ENCODE data around the gene TNRC6C.

TNRC6C gene

DNA sequence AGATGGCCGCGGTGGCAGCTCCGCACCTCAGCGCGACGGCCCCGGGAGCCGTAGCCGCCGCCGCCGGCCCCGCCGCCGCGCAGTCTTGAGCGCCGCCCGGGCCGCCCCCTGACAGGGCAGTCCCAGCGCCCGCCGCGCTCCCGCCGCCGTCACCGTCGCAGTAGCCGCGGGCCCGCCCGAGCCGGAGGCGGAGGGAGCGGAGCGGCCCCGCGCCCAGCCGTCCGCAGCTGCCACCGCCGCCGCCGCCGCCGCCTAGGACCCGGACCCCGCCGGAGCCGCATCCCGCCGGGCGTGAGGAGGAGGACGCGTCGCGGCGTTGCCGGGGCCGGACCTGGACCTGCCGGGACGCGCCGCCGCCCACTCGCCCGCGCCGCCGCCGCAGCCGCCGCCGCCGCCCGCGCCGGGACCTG, 218 bp downstream of the TNRC6C start:
- TF ChIP-seq, protein P1, sequence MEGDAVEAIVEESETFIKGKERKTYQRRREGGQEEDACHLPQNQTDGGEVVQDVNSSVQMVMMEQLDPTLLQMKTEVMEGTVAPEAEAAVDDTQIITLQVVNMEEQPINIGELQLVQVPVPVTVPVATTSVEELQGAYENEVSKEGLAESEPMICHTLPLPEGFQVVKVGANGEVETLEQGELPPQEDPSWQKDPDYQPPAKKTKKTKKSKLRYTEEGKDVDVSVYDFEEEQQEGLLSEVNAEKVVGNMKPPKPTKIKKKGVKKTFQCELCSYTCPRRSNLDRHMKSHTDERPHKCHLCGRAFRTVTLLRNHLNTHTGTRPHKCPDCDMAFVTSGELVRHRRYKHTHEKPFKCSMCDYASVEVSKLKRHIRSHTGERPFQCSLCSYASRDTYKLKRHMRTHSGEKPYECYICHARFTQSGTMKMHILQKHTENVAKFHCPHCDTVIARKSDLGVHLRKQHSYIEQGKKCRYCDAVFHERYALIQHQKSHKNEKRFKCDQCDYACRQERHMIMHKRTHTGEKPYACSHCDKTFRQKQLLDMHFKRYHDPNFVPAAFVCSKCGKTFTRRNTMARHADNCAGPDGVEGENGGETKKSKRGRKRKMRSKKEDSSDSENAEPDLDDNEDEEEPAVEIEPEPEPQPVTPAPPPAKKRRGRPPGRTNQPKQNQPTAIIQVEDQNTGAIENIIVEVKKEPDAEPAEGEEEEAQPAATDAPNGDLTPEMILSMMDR (IDR thresholded peaks at IDR 0.05; ENCODE audit: borderline replicate concordance, insufficient read depth, low read depth, low read length): no peak
- no peak overlapping the region for H3K4me3 ChIP-seq (ENCODE audit: low read depth, low read length)

DNA sequence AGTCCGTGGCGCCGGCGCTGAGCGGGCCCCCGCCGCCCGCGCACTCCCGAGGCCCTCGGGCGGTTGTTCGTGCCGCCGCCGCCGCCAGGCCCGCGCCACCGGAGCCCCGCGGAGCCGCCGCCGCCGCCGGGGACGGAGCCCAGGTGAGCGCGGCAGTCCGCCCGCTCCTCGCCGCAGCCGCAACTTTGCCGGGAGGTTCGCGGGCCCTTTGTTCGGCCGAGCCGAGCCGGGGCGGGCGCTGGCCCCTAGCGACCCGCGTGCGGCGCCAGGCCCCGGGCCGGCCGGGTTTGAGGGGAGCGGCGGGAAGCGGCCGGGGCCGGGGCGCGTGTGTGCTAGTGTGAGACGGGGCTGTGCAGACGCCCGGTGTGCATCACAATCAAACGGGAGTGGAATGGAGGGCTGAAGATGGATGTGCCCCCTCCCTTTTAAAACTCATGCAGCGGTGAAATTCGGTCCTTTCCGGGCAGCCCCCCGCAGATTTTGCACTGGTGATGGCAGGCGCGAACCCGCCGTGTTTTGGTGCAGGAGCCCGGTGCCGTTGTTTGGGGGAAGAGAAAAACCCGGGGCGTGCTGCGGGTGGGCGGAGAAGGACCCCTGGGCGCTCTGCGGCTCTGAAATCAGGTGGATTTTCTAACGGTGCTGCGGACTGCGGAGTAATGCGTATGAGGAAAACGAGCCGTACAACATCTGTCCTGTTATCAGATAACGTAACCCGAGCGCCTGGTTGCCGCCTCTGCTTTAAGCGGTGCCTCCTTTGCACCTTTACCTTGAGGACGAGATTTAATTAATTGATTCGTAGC, 823 bp downstream of the TNRC6C start:
- TF ChIP-seq, protein P1 (IDR thresholded peaks at IDR 0.05; ENCODE audit: borderline replicate concordance, insufficient read depth, low read depth, low read length): no peak
- no peak overlapping the region for H3K4me3 ChIP-seq (ENCODE audit: low read depth, low read length)

GRCh38 chr17:77959926-77960521, 1.5 kb downstream of the TNRC6C start:
- TF ChIP-seq, protein P1 (IDR thresholded peaks at IDR 0.05; ENCODE audit: borderline replicate concordance, insufficient read depth, low read depth, low read length): no peak
- H3K4me3 ChIP-seq (ENCODE audit: low read depth, low read length): no peak overlapping the region

- no peak overlapping the region for H3K4me3 ChIP-seq (ENCODE audit: low read depth, low read length)
- TF ChIP-seq, protein P1 (IDR thresholded peaks at IDR 0.05; ENCODE audit: borderline replicate concordance, insufficient read depth, low read depth, low read length): no peak
Observed at GRCh38 chr17:77961741-77962140, 3.2 kb downstream of the TNRC6C start.

GRCh38 chr17:77962348-77962747, 3.8 kb downstream of the TNRC6C start:
- TF ChIP-seq, protein P1 (IDR thresholded peaks at IDR 0.05; ENCODE audit: borderline replicate concordance, insufficient read depth, low read depth, low read length): no peak
- no peak overlapping the region for H3K4me3 ChIP-seq (ENCODE audit: low read depth, low read length)

- TF ChIP-seq, protein P1 (IDR thresholded peaks at IDR 0.05; ENCODE audit: borderline replicate concordance, insufficient read depth, low read depth, low read length): no peak
- H3K4me3 ChIP-seq (ENCODE audit: low read depth, low read length): no peak overlapping the region
Observed at GRCh38 chr17:77963441-77963840, 4.9 kb downstream of the TNRC6C start.

DNA sequence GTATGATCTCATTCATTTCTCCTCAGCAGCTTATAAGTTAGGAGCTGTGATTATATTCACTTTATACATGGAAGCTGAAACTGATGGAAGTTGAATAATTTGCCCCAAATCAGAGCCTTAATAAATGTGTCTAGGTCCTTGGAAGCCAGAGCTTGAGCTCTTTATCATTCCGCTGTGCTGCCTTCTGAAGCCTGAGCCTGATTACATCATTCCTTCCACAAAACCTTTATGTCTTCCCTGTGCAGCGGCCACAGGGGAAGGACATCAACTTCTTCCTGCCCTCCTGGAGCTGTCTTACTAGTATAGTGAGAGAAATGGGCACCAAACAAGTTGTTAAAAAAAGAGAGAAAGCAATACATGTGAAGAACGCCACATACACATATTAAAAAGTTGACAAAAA, 6.8 kb downstream of the TNRC6C start:
- TF ChIP-seq, protein P1 (IDR thresholded peaks at IDR 0.05; ENCODE audit: borderline replicate concordance, insufficient read depth, low read depth, low read length): no peak
- H3K4me3 ChIP-seq (ENCODE audit: low read depth, low read length): no peak overlapping the region

Data from GM12875 (cell line).